Fibroblast of pulmonary artery (primary cell): ENCODE data around the gene TGDS.

ENCODE experiments used
- DNase-seq: peaks from one replicate; pipeline ENCODE4 v3.0.0-alpha.2; 2010; ENCODE audit warnings: low read depth
- H3K4me3 ChIP-seq: replicated peaks from 2 replicates; pipeline ENCODE4 v1.5.1; 2011; ENCODE audit warnings: low read depth, mild to moderate bottlenecking, control low read depth, low read length, moderate library complexity
- TF ChIP-seq, protein P1 (sequence below): IDR thresholded peaks from 2 replicates; pipeline ENCODE4 v1.5.1; 2011; ENCODE audit warnings: mild to moderate bottlenecking, control low read depth, low read length, inconsistent platforms; ENCODE audit errors: missing control alignments

TGDS gene

DNA sequence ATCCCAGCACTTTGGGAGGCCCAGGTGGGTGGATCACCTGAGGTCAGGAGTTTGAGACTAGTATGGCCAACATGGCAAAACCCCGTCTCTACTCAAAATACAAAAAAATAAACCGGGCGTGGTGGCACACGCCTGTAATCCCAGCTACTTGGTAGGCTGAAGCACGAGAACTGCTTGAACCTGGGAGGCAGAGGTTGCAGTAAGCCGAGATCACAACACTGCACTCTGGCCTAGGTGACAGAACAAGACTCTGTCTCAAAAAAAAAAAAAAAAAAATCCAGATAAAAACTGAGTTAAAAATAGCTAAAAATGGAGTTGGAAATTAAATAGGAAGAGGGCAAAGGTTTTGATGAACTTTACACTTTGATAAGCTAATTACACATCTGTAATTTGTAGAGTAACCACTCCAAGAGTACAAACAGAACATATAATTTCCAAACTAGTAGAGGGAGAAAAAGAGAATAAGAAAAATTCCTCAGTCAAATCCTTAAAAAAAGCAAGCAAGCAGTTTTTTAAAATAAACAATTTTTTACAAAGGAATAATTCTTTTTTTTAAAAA is 10.3 kb downstream of the TGDS start:
- DNase-seq = no peak
- no peak overlapping the region for H3K4me3 ChIP-seq
- TF ChIP-seq, protein P1, sequence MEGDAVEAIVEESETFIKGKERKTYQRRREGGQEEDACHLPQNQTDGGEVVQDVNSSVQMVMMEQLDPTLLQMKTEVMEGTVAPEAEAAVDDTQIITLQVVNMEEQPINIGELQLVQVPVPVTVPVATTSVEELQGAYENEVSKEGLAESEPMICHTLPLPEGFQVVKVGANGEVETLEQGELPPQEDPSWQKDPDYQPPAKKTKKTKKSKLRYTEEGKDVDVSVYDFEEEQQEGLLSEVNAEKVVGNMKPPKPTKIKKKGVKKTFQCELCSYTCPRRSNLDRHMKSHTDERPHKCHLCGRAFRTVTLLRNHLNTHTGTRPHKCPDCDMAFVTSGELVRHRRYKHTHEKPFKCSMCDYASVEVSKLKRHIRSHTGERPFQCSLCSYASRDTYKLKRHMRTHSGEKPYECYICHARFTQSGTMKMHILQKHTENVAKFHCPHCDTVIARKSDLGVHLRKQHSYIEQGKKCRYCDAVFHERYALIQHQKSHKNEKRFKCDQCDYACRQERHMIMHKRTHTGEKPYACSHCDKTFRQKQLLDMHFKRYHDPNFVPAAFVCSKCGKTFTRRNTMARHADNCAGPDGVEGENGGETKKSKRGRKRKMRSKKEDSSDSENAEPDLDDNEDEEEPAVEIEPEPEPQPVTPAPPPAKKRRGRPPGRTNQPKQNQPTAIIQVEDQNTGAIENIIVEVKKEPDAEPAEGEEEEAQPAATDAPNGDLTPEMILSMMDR = no peak

DNA sequence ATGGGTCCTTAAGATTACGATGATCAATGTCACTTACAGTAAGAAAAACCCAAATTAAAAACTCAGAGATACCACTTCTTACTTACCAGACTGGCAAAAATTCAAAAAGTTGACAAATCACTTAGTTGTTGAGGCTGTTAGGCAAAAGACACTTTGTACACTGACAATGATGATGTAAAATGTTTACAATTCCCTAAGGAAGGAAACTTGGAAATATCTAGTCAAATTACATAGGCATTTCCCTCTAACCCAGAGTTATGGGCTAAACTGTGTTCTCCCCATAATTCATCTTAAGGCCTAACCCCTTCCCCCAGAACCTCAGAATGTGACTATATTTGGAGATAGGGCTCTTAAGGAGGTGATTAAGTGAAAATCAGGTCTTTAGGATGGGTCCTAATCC is 12.0 kb downstream of the TGDS start:
- DNase-seq = peak; percentile 27
- TF ChIP-seq, protein P1 = no peak
- H3K4me3 ChIP-seq = no peak overlapping the region

DNA sequence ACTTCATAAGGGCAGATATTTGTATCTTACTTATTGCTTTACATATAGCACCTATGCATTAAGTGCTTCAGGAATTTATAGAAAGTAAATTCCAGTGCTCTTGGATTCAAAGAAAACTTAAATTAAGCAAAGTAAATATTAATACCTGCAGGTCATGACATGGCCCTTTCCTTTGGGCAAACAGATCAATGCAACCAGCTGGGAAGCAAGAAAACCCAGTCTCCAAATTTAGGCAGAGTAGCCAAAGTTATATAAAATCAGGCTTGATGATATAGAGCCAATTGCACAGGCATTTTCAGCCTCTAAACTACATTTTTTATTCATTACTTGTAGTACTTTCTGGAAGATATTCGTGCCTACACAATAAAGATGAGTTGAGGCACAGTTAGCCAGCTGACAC is 16.9 kb downstream of the TGDS start:
- TF ChIP-seq, protein P1 = no peak
- no peak overlapping the region for H3K4me3 ChIP-seq
- DNase-seq = no peak

DNA sequence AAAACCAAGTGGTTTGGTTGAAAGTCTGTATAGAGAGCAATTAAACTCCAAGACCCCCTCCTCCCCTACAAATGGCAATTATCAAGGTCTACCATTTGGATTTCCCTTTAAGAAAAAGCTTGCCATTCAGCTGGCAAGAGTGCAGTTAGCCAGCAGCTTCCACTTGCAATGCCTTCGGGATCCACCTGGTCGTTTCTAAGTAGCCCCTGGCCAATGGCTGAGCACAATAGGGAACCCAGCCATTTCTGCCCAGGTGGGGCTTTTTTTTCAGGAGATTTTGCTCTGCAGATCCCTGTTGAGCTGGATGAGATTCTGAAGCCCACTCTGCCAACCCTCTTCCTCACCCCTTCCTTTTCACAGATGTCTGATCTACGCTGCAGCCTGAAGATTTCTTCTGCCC is 26.3 kb downstream of the TGDS start:
- no peak overlapping the region for H3K4me3 ChIP-seq
- TF ChIP-seq, protein P1 = no peak
- no peak for DNase-seq

DNA sequence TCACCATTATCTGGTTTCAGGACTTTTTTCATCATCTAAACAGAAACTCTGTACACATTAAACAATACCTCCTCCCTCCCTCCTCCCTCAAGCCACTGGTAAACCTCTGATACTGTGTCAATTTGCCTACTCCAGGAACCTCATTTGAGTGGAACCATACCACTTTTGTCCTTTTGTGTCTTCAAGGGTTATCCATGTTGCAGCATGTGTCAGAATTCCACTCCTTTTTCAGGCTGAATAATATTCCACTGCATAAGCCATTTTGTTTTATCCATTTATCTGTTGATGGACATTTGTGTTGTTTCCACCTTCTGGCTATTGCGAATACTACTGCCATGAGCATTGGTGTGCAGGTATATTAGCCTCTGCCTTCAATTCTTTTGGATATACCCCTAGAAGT is 27.5 kb downstream of the TGDS start:
- H3K4me3 ChIP-seq = no peak overlapping the region
- DNase-seq = no peak
- TF ChIP-seq, protein P1 = no peak

DNA sequence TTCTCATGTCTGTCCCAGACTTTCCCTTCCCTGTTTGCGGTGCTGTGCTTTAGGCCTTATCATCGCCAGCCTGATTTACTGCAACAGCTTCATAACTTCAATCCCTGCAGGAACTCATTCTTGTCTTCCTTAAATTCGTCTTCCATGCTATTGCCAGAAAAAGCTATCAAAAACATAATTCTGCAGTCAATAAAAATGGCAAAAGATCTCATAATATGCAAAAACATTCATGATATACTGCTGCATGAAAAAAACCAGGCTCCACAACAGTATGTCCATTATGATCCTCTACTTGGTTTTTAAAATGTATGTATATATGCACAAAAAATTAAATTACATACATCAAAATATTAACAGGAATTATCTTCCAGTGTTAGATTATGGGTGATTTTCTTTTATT is 28.4 kb downstream of the TGDS start:
- no peak overlapping the region for H3K4me3 ChIP-seq
- no peak for DNase-seq
- TF ChIP-seq, protein P1 = no peak

DNA sequence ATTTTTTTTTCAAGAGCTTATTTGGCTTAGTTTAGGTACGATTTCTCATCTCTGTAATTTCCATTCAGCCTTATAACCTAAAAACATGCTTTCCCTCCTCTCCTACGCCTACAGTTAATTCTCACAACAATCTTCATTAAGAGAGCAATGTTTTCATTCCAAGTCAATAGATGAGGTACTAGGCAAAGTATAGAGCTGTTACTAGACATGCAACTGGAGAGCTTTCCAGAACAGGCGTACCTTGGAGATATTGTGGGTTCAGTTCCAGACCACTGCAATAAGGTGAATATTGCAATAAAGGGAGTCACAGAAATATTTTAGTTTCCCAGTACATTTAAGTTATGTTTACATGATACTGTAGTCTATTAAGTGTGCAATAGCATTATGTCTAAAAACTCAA is 34.8 kb downstream of the TGDS start:
- DNase-seq = no peak
- TF ChIP-seq, protein P1 = no peak
- no peak overlapping the region for H3K4me3 ChIP-seq
